ENCODE data around the gene ZBTB40.

- TF ChIP-seq, protein P1, sequence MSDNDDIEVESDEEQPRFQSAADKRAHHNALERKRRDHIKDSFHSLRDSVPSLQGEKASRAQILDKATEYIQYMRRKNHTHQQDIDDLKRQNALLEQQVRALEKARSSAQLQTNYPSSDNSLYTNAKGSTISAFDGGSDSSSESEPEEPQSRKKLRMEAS (IDR thresholded peaks at IDR 0.05) = no peak
- no peak for TF ChIP-seq CTCF (IDR thresholded peaks at IDR 0.05; ENCODE audit: low read depth, low read length, missing input control)
- no peak for TF ChIP-seq GABPA (IDR thresholded peaks at IDR 0.05 in 1 of 2, conservative IDR thresholded peaks at IDR 0.05 in 1 of 2)
- TF ChIP-seq JUND (IDR thresholded peaks at IDR 0.05) = no peak
- TF ChIP-seq SP1 (IDR thresholded peaks at IDR 0.05) = no peak
- TF ChIP-seq, protein P2, sequence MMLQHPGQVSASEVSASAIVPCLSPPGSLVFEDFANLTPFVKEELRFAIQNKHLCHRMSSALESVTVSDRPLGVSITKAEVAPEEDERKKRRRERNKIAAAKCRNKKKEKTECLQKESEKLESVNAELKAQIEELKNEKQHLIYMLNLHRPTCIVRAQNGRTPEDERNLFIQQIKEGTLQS (IDR thresholded peaks at IDR 0.05) = no peak
Measured at GRCh38 chr1:22471078-22471477, 19.4 kb downstream of the ZBTB40 start.
